Measurements from ENCODE around the gene PWWP2B.
"Not testable (repeated sequence)": the region's sequence is repeated elsewhere in the genome, so short reads cannot be mapped to it uniquely, and the experiment has no call there.

Gene PWWP2B

GRCh38 chr10:132433671-132434340 is 36.8 kb downstream of the PWWP2B start:
- DNase-seq (ENCODE audit: low read depth in 2 of 2) = no peak

- no peak for DNase-seq (ENCODE audit: low read depth in 2 of 2)
These were observed 37.5 kb downstream of the PWWP2B start for GRCh38 chr10:132434405-132435005.

GRCh38 chr10:132435320-132435719 is 38.3 kb downstream of the PWWP2B start:
- DNase-seq (ENCODE audit: low read depth in 2 of 2) = not testable (repeated sequence)

- DNase-seq (ENCODE audit: low read depth in 2 of 2) = not testable (repeated sequence)
These were observed 39.1 kb downstream of the PWWP2B start for GRCh38 chr10:132436096-132436495.

- DNase-seq (ENCODE audit: low read depth in 2 of 2) = no peak
These were observed 39.9 kb downstream of the PWWP2B start for GRCh38 chr10:132436861-132437410.

GRCh38 chr10:132437541-132437950 is 40.5 kb downstream of the PWWP2B start:
- DNase-seq (ENCODE audit: low read depth in 2 of 2) = no peak

GRCh38 chr10:132438091-132439024 is 41.4 kb downstream of the PWWP2B start:
- DNase-seq (ENCODE audit: low read depth in 2 of 2) = no peak

GRCh38 chr10:132439025-132439388 is 42.0 kb downstream of the PWWP2B start:
- no peak for DNase-seq (ENCODE audit: low read depth in 2 of 2)

GRCh38 chr10:132439424-132440163 is 42.6 kb downstream of the PWWP2B start:
- DNase-seq (ENCODE audit: low read depth in 2 of 2) = no peak

GRCh38 chr10:132440791-132441565 is 44.0 kb downstream of the PWWP2B start:
- DNase-seq (ENCODE audit: low read depth in 2 of 2) = no peak

GRCh38 chr10:132441818-132442524 is 45.0 kb downstream of the PWWP2B start:
- no peak for DNase-seq (ENCODE audit: low read depth in 2 of 2)

GRCh38 chr10:132442636-132443035 is 45.6 kb downstream of the PWWP2B start:
- DNase-seq (ENCODE audit: low read depth in 2 of 2) = no peak

- peak; percentile 54 to 63 for DNase-seq (ENCODE audit: low read depth in 2 of 2)
These were observed 46.6 kb downstream of the PWWP2B start for GRCh38 chr10:132443605-132443982.

- DNase-seq (ENCODE audit: low read depth in 2 of 2) = no peak
These were observed 47.2 kb downstream of the PWWP2B start for GRCh38 chr10:132443983-132444876.

GRCh38 chr10:132444877-132445351 is 47.9 kb downstream of the PWWP2B start:
- DNase-seq (ENCODE audit: low read depth in 2 of 2) = no peak

GRCh38 chr10:132445516-132446194 is 48.7 kb downstream of the PWWP2B start:
- no peak for DNase-seq (ENCODE audit: low read depth in 2 of 2)

GRCh38 chr10:132446195-132446581 is 49.2 kb downstream of the PWWP2B start:
- no peak for DNase-seq (ENCODE audit: low read depth in 2 of 2)

- peak in 1 of 2 donors; percentile 41 for DNase-seq (ENCODE audit: low read depth in 2 of 2)
These were observed 49.9 kb downstream of the PWWP2B start for GRCh38 chr10:132446661-132447445.

All from activated CD8-positive, alpha-beta memory T cell treated with anti-CD3 and anti-CD28 coated beads for 4 hours (primary cell).